Activated CD4-positive, alpha-beta memory T cell treated with anti-CD3 and anti-CD28 coated beads for 36 hours (primary cell): ENCODE measurements around the gene PHEX. TPM values are rescaled to one million over a fixed set of nuclear protein-coding genes. Genes with fewer than 3 reads are reported as not detected.
"Not testable (repeated sequence)": the region's sequence is repeated elsewhere in the genome, so short reads cannot be mapped to it uniquely, and the experiment has no call there.

Experiments
- CTCF ChIA-PET: fragments of 350-600 bp; sonication (Branson Sonifier 250); formaldehyde crosslinking; loops from one replicate; lab custom pipeline; 2021; ENCODE audit warnings: antibody characterized with exemption, inconsistent platforms; lab: Charles Lee
- POLR2A ChIA-PET: fragments of 350-600 bp; sonication (Branson Sonifier 250); formaldehyde crosslinking; loops from one replicate; lab custom pipeline; 2021; ENCODE audit warnings: antibody characterized with exemption; lab: Charles Lee
- DNase-seq: peaks from one replicate; pipeline ENCODE4 v3.0.0-alpha.2; 2020
- H3K27ac Mint-ChIP-seq: one replicate; pipeline ENCODE4 v1.8.0; 2021; ENCODE audit warnings: mixed read lengths
- H3K27me3 Mint-ChIP-seq: one replicate; pipeline ENCODE4 v1.8.0; 2021; ENCODE audit warnings: mixed read lengths
- H3K36me3 Mint-ChIP-seq: one replicate; pipeline ENCODE4 v1.8.0; 2021; ENCODE audit warnings: mixed read lengths
- H3K4me1 Mint-ChIP-seq: one replicate; pipeline ENCODE4 v1.8.0; 2021; ENCODE audit warnings: low read depth, mixed read lengths
- H3K4me3 Mint-ChIP-seq: one replicate; pipeline ENCODE4 v1.8.0; 2021; ENCODE audit warnings: mild to moderate bottlenecking, mixed read lengths
- H3K9me3 Mint-ChIP-seq: one replicate; pipeline ENCODE4 v1.8.0; 2021; ENCODE audit warnings: mixed read lengths
- intact Hi-C: fragments of 100-400 bp; cut with micrococcal nuclease; formaldehyde crosslinking; loops from one replicate; pipeline ENCODE4 v1.15.1; 2023
- total RNA-seq, 2 experiments: library from RNA; stranded (reverse); gene quantifications; one replicate each; pipeline ENCODE4 v1.2.3, GENCODE V29; 2021

The PHEX gene
- total RNA-seq, 2 experiments from 2014 or later, result 2.1 to 3.2 TPM

- H3K4me3 Mint-ChIP-seq, result no peak overlapping the region
- H3K27ac Mint-ChIP-seq, result no peak overlapping the region
- no peaks in the 10 kb centered on the region for H3K36me3 Mint-ChIP-seq
- DNase-seq, result no peak
- POLR2A ChIA-PET, result no interaction called here
- intact Hi-C loops, result no loop called here
- CTCF ChIA-PET, result no interaction called here
- H3K27me3 Mint-ChIP-seq, result no peaks in the 10 kb centered on the region
- no peaks in the 10 kb centered on the region for H3K4me1 Mint-ChIP-seq
- no peaks in the 10 kb centered on the region for H3K9me3 Mint-ChIP-seq
Measured at GRCh38 chrX:22278375-22278774, 246.2 kb downstream of the PHEX start.

GRCh38 chrX:22289209-22289608 is 257.1 kb downstream of the PHEX start:
- H3K36me3 Mint-ChIP-seq, H3K4me1 Mint-ChIP-seq, H3K27me3 Mint-ChIP-seq, POLR2A ChIA-PET, DNase-seq, H3K4me3 Mint-ChIP-seq, CTCF ChIA-PET, intact Hi-C loops, H3K9me3 Mint-ChIP-seq, H3K27ac Mint-ChIP-seq: not testable (repeated sequence)

- Mint-ChIP-seq H3K27ac (no peak overlapping the region), H3K27me3 (no peaks in the 10 kb centered on the region), H3K4me3 (no peak overlapping the region), H3K36me3 (no peaks in the 10 kb centered on the region), H3K9me3 (no peaks in the 10 kb centered on the region), H3K4me1 (no peaks in the 10 kb centered on the region)
- DNase-seq, result no peak
- CTCF ChIA-PET, result no interaction called here
- intact Hi-C loops, result no loop called here
- POLR2A ChIA-PET, result no interaction called here
Measured at GRCh38 chrX:22296871-22297270, 264.7 kb downstream of the PHEX start.

- ChIA-PET POLR2A (no interaction called here), CTCF (no interaction called here)
- H3K36me3 Mint-ChIP-seq, result no peaks in the 10 kb centered on the region
- H3K9me3 Mint-ChIP-seq, result no peaks in the 10 kb centered on the region
- intact Hi-C loops, result no loop called here
- H3K27me3 Mint-ChIP-seq, result no peaks in the 10 kb centered on the region
- no peak overlapping the region for H3K4me3 Mint-ChIP-seq
- H3K4me1 Mint-ChIP-seq, result no peaks in the 10 kb centered on the region
- H3K27ac Mint-ChIP-seq, result no peak overlapping the region
- DNase-seq, result no peak
Measured at GRCh38 chrX:22300130-22300529, 268.0 kb downstream of the PHEX start.

Other genes starting within 250 kb of the PHEX start
- 1 to 10 TPM; 5.1 to 6.5 TPM for gene MBTPS2, start 192.7 kb upstream of the PHEX start, total RNA-seq
- under 1 TPM; 0.75 to 0.78 TPM for gene YY2, start 176.3 kb upstream of the PHEX start, total RNA-seq
- gene SMS, start 91.6 kb upstream of the PHEX start, total RNA-seq, result 100 to 1,000 TPM; 119 to 120 TPM
- not detected for gene CBLL2, start 240.6 kb downstream of the PHEX start, total RNA-seq